CD4-positive, alpha-beta T cell treated with Interleukin-10 for 1 hour (primary cell): Measurements from ENCODE around the gene ST3GAL6.
A peak's percentile ranks its signal among the peaks of the same experiment; 100 is the strongest.
"Not testable (repeated sequence)": the region's sequence is repeated elsewhere in the genome, so short reads cannot be mapped to it uniquely, and the experiment has no call there.

Experiments used
- DNase-seq: peaks from one replicate; pipeline ENCODE4 v3.0.0-alpha.2; 2020

Gene ST3GAL6

DNA sequence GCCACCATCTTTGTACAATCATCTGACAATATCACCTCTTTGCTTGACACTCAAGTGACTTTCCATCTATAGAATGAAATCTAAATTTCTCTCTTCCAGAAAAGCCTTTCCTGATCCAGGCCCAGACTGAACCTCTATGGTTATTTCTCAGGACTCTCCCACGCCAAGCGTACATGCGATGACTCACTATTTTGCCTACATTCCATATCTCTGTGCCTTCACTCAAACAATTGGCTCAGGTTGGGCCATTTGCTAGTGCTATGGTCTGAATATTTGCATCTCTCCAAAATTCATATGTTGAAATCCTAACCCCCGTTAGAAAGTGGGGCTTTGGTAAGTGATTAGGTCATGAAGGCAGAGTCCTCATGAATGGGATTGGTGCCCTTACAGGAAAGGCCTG lies 43.9 kb downstream of the ST3GAL6 start:
- DNase-seq: no peak

- DNase-seq: no peak
Measured at GRCh38 chr3:98807561-98807960, 44.4 kb downstream of the ST3GAL6 start.

DNA sequence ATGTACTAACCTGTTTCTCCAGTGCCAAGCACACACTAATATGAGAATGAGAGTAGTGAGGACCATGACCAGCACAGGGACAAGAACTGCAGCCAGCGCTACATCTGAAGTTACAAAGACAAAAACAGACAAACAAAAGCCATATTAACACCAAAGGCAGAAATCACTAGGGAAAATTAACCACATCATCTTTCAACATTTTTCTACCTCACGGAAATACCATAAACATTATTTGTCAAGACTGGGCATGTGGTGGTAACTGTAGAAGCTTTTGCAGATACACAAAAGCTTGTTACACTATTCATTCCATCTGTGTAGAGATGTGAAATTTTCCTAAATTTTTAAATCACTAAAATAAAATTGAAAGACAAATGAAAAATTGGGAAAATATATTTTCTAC lies 44.9 kb downstream of the ST3GAL6 start:
- DNase-seq: no peak

DNA sequence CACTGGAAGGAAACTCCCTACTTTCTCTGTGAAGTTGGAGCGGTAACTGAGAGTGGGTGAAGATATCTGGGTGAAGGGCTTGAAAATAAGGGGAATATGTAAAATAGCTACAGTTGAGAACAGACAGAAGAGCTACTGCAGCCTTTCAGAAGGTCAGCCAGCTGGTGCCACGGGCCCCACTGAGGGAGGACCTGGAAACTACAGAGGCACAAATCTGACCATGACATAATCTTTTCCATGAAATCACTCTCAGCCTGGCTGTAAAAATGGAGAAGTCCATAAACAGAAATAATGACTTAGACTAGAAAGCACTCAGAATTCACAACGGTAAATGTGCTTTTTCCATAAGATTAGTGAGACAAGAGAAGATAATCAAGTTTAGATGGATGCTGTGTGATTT lies 46.4 kb downstream of the ST3GAL6 start:
- DNase-seq: no peak

- DNase-seq: no peak
Measured at GRCh38 chr3:98811048-98811447, 47.9 kb downstream of the ST3GAL6 start.

DNA sequence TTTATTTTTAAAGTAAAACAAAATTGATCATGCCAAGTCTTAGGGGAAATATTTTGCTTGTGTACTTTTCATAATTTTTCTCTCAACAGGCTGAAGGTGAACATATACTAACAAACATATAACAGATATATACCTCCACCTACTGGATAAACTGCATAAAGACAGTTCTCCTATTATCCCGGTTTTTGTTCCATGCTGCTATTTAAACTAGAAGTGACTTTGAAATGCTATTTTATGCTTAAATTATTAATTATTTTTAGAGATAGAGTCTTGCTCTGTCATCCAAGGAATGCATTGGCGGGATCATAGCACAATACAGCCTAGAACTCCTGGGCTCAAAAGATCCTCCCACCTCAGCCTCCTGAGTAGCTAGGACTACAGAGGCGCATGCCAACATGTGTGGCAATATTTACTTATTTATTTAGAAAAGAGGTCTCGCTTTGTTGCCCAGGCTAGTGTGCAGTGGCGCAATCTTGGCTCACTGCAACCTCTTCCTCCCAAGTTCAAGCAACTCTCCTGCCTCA lies 49.8 kb downstream of the ST3GAL6 start:
- DNase-seq: peak; percentile 3

- DNase-seq: no peak
Measured at GRCh38 chr3:98814817-98815420, 51.8 kb downstream of the ST3GAL6 start.

DNA sequence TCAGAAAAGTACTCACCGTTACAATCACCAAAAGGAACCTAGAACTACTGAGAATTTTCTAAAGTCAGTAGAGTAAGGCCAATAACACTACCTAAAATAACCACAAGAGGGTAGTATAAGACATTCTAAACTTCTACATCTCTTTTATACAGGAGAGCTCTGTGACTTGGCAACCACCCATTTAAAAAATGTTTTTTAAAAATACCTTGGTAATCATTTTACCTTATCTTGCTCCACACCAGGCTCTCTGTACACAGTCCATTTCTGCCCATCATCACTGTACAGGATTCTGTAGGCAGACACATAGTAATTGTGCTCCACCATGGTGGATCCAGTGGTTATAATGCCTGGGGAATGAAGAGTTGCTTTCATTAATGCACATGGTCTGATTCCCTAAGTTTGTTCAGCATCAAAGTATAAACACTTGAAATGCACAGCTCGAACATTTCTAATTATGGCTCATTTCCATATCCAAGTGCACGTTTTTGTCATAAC lies 54.5 kb downstream of the ST3GAL6 start:
- peak; percentile 30 for DNase-seq

DNA sequence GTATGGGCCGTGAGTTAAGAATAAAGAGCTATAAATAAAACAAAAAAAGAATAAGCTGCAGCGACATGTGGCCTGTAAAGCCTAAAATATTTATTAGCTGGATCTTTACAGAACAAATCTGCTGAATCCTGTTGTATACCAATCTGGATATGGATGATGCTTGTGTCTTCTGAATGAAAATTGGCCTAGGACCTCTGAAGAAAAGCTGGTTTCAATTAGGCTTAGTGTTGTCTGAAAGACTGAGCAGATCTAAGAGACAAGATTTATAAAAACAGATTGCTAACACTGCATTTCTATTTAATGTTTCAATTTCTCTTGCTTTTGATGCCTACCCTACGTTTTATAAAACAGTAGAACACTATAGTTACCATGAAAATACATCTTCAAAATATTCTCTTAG lies 57.9 kb downstream of the ST3GAL6 start:
- DNase-seq: no peak

- no peak for DNase-seq
Measured at GRCh38 chr3:98823791-98824190, 60.7 kb downstream of the ST3GAL6 start.

GRCh38 chr3:98824256-98824655 lies 61.1 kb downstream of the ST3GAL6 start:
- no peak for DNase-seq

- no peak for DNase-seq
Measured at GRCh38 chr3:98826126-98826525, 63.0 kb downstream of the ST3GAL6 start.

GRCh38 chr3:98827221-98827920 lies 64.2 kb downstream of the ST3GAL6 start:
- no peak for DNase-seq

DNA sequence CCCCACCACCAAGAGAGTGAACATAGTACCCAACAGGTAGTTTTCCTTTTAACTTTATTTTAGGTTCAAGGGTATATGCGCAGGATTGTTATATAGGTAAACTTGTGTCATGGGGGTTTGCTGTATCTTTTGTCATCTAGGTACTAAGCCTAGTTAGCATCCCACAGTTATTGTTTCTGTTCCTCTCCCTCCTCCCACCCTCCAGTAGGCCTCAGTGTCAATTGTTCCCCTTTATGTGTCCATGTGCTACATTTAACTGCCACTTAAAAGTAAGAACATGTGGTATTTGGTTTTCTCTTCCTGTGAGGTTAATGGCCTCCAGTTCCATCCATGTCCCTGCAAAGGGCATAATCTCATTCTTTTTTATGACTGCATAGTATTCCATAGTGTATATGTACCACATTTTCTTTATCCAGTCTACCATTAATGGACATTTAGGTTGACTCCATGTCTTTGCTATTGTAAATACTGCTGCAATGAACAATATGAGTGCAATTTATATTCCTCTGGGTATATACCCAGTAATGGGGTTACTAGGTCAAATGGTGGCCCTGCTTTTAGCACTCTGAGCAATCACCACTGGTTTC lies 66.2 kb downstream of the ST3GAL6 start:
- no peak for DNase-seq

- not testable (repeated sequence) for DNase-seq
Measured at GRCh38 chr3:98831060-98831459, 67.9 kb downstream of the ST3GAL6 start.

DNA sequence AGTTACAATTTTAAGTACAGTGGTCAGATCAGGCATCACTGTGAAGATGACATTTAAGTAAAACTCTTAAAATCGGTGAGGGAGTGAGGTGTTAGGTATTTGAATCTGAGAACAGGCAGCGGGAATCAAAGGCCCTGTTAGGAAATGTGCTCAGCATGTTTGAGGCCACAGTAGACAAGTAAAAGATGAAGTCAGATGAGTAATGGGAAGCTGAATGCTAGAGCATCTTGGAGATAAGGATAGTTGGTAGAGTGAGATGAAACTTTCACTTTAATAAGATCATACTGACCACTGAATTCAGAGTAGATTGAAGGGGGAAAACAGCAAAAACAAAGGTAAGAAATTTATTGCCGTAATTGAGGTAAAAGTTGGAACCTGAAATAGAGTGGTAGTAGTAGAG lies 76.7 kb downstream of the ST3GAL6 start:
- DNase-seq: no peak

- DNase-seq: no peak
Measured at GRCh38 chr3:98843266-98843959, 80.3 kb downstream of the ST3GAL6 start.
